Testis (tissue), 2 donors: ENCODE results near the gene KRR1.

Experiments
- POLR2A ChIP-seq: fragments of 450-650 bp; IDR thresholded peaks from one replicate; pipeline ENCODE4 v1.6.1; 2017; ENCODE audit warnings: antibody characterized with exemption, mild to moderate bottlenecking, moderate library complexity
- TF ChIP-seq, protein P1 (sequence below), 3 experiments: fragments of 450-650 bp in 2 of 3; fragments of 200-600 bp in 1 of 3; sonication (generic) in 1 of 3; IDR thresholded peaks; one replicate each; pipeline ENCODE4 v1.5.1; 2016 to 2019; ENCODE audit warnings: antibody characterized with exemption in 3 of 3, mild to moderate bottlenecking in 2 of 3, moderate library complexity in 1 of 3

- TF ChIP-seq POLR2A = no peak
- TF ChIP-seq, protein P1, sequence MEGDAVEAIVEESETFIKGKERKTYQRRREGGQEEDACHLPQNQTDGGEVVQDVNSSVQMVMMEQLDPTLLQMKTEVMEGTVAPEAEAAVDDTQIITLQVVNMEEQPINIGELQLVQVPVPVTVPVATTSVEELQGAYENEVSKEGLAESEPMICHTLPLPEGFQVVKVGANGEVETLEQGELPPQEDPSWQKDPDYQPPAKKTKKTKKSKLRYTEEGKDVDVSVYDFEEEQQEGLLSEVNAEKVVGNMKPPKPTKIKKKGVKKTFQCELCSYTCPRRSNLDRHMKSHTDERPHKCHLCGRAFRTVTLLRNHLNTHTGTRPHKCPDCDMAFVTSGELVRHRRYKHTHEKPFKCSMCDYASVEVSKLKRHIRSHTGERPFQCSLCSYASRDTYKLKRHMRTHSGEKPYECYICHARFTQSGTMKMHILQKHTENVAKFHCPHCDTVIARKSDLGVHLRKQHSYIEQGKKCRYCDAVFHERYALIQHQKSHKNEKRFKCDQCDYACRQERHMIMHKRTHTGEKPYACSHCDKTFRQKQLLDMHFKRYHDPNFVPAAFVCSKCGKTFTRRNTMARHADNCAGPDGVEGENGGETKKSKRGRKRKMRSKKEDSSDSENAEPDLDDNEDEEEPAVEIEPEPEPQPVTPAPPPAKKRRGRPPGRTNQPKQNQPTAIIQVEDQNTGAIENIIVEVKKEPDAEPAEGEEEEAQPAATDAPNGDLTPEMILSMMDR (IDR thresholded peaks at IDR 0.05) = no peak
Measured at GRCh38 chr12:75444429-75445136, 66.8 kb downstream of the KRR1 start.
